Fibroblast of lung (primary cell): ENCODE measurements around the gene SMARCD1. TPM values are rescaled to one million over a fixed set of nuclear protein-coding genes. Genes with fewer than 3 reads are reported as not detected.

Source experiments
- DNase-seq, 2 donors: peaks; one replicate each; pipeline versions ENCODE4 v3.0.0 to v3.0.0-alpha.2; 2010; ENCODE audit warnings: low read depth in 2 of 2
- H2AFZ ChIP-seq: 2 replicates; pipeline ENCODE4 v1.5.1; 2012; ENCODE audit warnings: low read length, control low read depth, inconsistent platforms
- H3K27ac ChIP-seq: 2 replicates; pipeline ENCODE4 v1.5.1; 2011; ENCODE audit warnings: low read length, control low read depth; ENCODE audit not compliant: insufficient read depth
- H3K27me3 ChIP-seq: 2 replicates; pipeline ENCODE4 v1.5.1; 2011; ENCODE audit warnings: mild to moderate bottlenecking, low read length; ENCODE audit not compliant: control insufficient read depth, insufficient read depth
- H3K36me3 ChIP-seq: 2 replicates; pipeline ENCODE4 v1.5.1; 2011; ENCODE audit warnings: low read length; ENCODE audit not compliant: control insufficient read depth, insufficient read depth
- H3K4me1 ChIP-seq: 2 replicates; pipeline ENCODE4 v1.5.1; 2011; ENCODE audit warnings: low read length; ENCODE audit not compliant: control insufficient read depth, insufficient read depth; ENCODE audit errors: extremely low read depth
- H3K4me2 ChIP-seq: 2 replicates; pipeline ENCODE4 v1.5.1; 2011; ENCODE audit warnings: low read length, control low read depth; ENCODE audit not compliant: insufficient read depth; ENCODE audit errors: extremely low read depth
- H3K4me3 ChIP-seq, 4 experiments: fragments of 200-600 bp in 1 of 4; sonication (generic) in 1 of 4; replicated peaks in 1 of 4; 2 replicates each; pipeline ENCODE4 v1.5.1; 2011 to 2016; ENCODE audit warnings: low read length in 4 of 4, low read depth in 3 of 4, mild to moderate bottlenecking in 3 of 4, control low read depth in 2 of 4, inconsistent platforms in 1 of 4, mixed read lengths in 1 of 4; ENCODE audit not compliant: insufficient read depth in 1 of 4; ENCODE audit errors: control extremely low read depth in 1 of 4
- H3K79me2 ChIP-seq: 2 replicates; pipeline ENCODE4 v1.5.1; 2012; ENCODE audit warnings: mild to moderate bottlenecking, low read length, inconsistent platforms; ENCODE audit not compliant: control insufficient read depth, insufficient read depth
- H3K9ac ChIP-seq: 2 replicates; pipeline ENCODE4 v1.5.1; 2011; ENCODE audit warnings: mild to moderate bottlenecking, low read length, control low read depth; ENCODE audit not compliant: insufficient read depth
- H3K9me3 ChIP-seq: 2 replicates; pipeline ENCODE4 v1.5.1; 2012; ENCODE audit warnings: low read depth, low read length; ENCODE audit not compliant: control insufficient read depth, insufficient read depth
- H4K20me1 ChIP-seq: 2 replicates; pipeline ENCODE4 v1.5.1; 2011; ENCODE audit warnings: low read length; ENCODE audit not compliant: control insufficient read depth, insufficient read depth; ENCODE audit errors: extremely low read depth
- CTCF ChIP-seq, 2 donors: IDR thresholded peaks in 1 of 2; conservative IDR thresholded peaks in 1 of 2; 1 replicate in 1 of 2; 2 replicates in 1 of 2; pipeline ENCODE4 v1.5.1; 2011 to 2012; ENCODE audit warnings: low read length in 2 of 2, control low read depth in 1 of 2, inconsistent platforms in 1 of 2, low read depth in 1 of 2, mild to moderate bottlenecking in 1 of 2
- EZH2 ChIP-seq: IDR thresholded peaks from 2 replicates; pipeline ENCODE4 v1.5.1; 2012; ENCODE audit warnings: low read length, control low read depth, mild to moderate bottlenecking; ENCODE audit errors: missing control alignments
- polyA plus RNA-seq, 2 donors: library from polyadenylated mRNA; depleted of rRNA in 1 of 2; stranded (reverse) in 1 of 2; unstranded in 1 of 2; fragments of >200 nt; gene quantifications; 2 replicates each; pipeline ENCODE4 v1.2.1, GENCODE V29; 2011 to 2012; ENCODE audit warnings: missing spikeins in 1 of 2
- total RNA-seq: library from RNA; depleted of rRNA; stranded (reverse); fragments of >200 nt; gene quantifications from 2 replicates; pipeline ENCODE4 v1.2.1, GENCODE V29; 2014

Gene SMARCD1
- total and polyA plus RNA-seq, 2 donors (not counting 1 experiment from before 2014, with no cell fraction given), result 30.5 to 34.3 TPM

- no peaks in the 10 kb centered on the region for H3K27me3 ChIP-seq
- H4K20me1 ChIP-seq, result no peaks in the 10 kb centered on the region
- no peak overlapping the region for H2AFZ ChIP-seq
- no peak overlapping the region for H3K27ac ChIP-seq
- no peak overlapping the region for H3K4me2 ChIP-seq
- no peak for DNase-seq
- H3K4me3 ChIP-seq, result no peak overlapping the region
- no peaks in the 10 kb centered on the region for H3K9me3 ChIP-seq
- H3K36me3 ChIP-seq, result no peaks in the 10 kb centered on the region
- no peak overlapping the region for H3K9ac ChIP-seq
- TF ChIP-seq EZH2 (no peak), CTCF (conservative IDR thresholded peaks at IDR 0.05 in 1 of 2, IDR thresholded peaks at IDR 0.05 in 1 of 2; ENCODE audit: low read depth in 1 of 2, low read length in 2 of 2) (no peak)
- H3K4me1 ChIP-seq, result peaks cover 3% of the 10 kb centered on the region
- no peaks in the 10 kb centered on the region for H3K79me2 ChIP-seq
These were observed 9.4 kb upstream of the SMARCD1 start for GRCh38 chr12:50075808-50076170.

DNA sequence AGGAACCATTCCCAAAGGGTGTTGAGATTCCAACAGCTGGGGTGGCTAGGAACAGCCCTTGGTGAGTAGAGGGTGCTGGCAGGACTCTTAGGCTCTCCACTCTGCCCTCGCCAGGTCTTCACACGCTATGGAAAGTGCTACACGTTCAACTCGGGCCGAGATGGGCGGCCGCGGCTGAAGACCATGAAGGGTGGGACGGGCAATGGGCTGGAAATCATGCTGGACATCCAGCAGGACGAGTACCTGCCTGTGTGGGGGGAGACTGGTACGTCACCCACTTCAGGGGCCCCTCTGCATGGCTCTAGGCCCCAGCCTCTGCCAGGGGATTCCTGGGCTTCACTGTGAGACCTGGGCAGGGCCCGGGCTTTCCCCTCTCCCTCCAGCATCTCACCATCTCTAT is 8.0 kb upstream of the SMARCD1 start:
- Histone ChIP-seq H3K9me3 (no peaks in the 10 kb centered on the region), H3K36me3 (no peaks in the 10 kb centered on the region), H3K4me1 (peaks cover 3% of the 10 kb centered on the region), H4K20me1 (no peaks in the 10 kb centered on the region), H3K4me2 (no peak overlapping the region), H3K79me2 (no peaks in the 10 kb centered on the region), H3K9ac (no peak overlapping the region), H3K27ac (no peak overlapping the region), H2AFZ (no peak overlapping the region), H3K4me3 (no peak overlapping the region), H3K27me3 (no peaks in the 10 kb centered on the region)
- DNase-seq, result no peak
- TF ChIP-seq EZH2 (no peak), CTCF (conservative IDR thresholded peaks at IDR 0.05 in 1 of 2, IDR thresholded peaks at IDR 0.05 in 1 of 2; ENCODE audit: low read depth in 1 of 2, low read length in 2 of 2) (no peak)

GRCh38 chr12:50078281-50078680 is 6.9 kb upstream of the SMARCD1 start:
- peaks cover 3% of the 10 kb centered on the region for H3K4me1 ChIP-seq
- no peak for DNase-seq

More at GRCh38 chr12:50078281-50078680, 6.9 kb upstream of the SMARCD1 start:
- no peaks in the 10 kb centered on the region for H4K20me1 ChIP-seq
- no peak overlapping the region for H3K4me3 ChIP-seq
- no peaks in the 10 kb centered on the region for H3K9me3 ChIP-seq
- no peak overlapping the region for H3K9ac ChIP-seq
- H2AFZ ChIP-seq, result no peak overlapping the region
- H3K79me2 ChIP-seq, result no peaks in the 10 kb centered on the region
- H3K36me3 ChIP-seq, result no peaks in the 10 kb centered on the region
- H3K4me2 ChIP-seq, result no peak overlapping the region
- H3K27me3 ChIP-seq, result no peaks in the 10 kb centered on the region
- H3K27ac ChIP-seq, result no peak overlapping the region
- TF ChIP-seq CTCF (conservative IDR thresholded peaks at IDR 0.05 in 1 of 2, IDR thresholded peaks at IDR 0.05 in 1 of 2; ENCODE audit: low read depth in 1 of 2, low read length in 2 of 2) (no peak), EZH2 (no peak)
